ENCODE measurements around the gene GALNS.
A peak's percentile ranks its signal among the peaks of the same experiment; 100 is the strongest.
"Not testable (repeated sequence)": the region's sequence is repeated elsewhere in the genome, so short reads cannot be mapped to it uniquely, and the experiment has no call there.

The GALNS gene

DNA sequence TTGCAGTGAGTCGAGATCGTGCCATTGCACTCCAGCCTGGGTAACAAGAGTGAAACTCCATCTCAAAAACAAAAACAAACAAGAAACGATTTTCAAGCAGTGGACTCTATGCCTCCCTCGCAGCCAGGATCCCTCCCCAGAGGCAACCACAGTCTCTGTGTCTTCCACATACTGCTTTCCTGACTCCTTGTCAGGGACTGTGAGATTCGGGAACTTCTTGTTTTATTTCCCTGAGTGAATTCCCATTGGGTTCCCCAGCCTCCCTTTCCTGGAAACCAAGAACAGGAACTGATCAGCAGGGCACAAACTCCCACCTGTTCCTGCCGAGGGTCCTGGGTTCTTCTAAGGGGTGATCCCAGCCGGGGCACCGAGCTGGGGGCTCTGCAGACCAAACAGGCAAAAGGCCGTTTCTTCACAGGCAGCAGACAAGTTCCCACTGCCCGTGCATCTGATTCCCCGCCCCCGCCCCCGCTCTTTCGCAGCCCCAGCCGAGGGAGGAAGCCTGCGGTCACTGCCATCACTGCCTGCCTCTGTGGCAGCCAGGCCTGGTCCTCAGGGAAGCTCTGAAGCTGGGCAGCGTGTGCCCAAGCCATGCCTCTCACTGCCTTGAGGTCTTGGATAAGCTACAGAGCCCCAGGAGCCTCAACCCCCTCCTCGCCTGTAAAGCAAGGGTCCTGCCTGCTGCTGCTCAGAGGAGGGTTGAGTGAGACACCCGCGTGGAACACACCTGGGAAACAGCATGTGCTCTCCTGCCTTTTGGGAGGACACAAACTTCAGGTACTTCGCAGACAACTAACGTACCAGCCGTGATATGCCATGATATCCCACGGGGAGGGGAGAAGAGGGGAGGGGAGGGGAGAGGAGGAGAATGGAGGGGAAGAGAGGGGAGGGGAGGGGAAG, 66.2 kb downstream of the GALNS start:
- Histone ChIP-seq H3K27me3 (ENCODE audit: insufficient read depth, low read length) (no peaks in the 10 kb centered on the region), H3K9ac (ENCODE audit: low read length) (no peak overlapping the region; the same call in 1 of the 2 replicates), H3K36me3 (ENCODE audit: insufficient read depth, low read length) (no peaks in the 10 kb centered on the region), H3K9me3 (ENCODE audit: low read length) (no peaks in the 10 kb centered on the region), H3K4me1 (ENCODE audit: insufficient read depth, low read length, severe bottlenecking) (peaks cover 53% of the 10 kb centered on the region), H3K27ac (ENCODE audit: low read depth, low read length, poor library complexity, severe bottlenecking) (peak overlapping the region; percentile 29), H4K20me1 (ENCODE audit: insufficient read depth, low read length) (no peaks in the 10 kb centered on the region), H3K4me2 (ENCODE audit: low read length) (peak overlapping the region; percentile 23; the same call in 1 of the 2 replicates), H3K79me2 (ENCODE audit: insufficient read depth, low read length) (no peaks in the 10 kb centered on the region), H3K4me3 (ENCODE audit: low read depth, low read length, poor library complexity, severe bottlenecking) (no peak overlapping the region), H3K9me2 (ENCODE audit: low read depth, low read length) (no peaks in the 10 kb centered on the region), H2AFZ (ENCODE audit: low read length) (no peak overlapping the region), H3F3A (ENCODE audit: insufficient read depth, low read length) (0 out of 2 replicates have a peak, but pooled peaks cover 3% of the 10 kb centered on the region)
- TF ChIP-seq, protein P1, sequence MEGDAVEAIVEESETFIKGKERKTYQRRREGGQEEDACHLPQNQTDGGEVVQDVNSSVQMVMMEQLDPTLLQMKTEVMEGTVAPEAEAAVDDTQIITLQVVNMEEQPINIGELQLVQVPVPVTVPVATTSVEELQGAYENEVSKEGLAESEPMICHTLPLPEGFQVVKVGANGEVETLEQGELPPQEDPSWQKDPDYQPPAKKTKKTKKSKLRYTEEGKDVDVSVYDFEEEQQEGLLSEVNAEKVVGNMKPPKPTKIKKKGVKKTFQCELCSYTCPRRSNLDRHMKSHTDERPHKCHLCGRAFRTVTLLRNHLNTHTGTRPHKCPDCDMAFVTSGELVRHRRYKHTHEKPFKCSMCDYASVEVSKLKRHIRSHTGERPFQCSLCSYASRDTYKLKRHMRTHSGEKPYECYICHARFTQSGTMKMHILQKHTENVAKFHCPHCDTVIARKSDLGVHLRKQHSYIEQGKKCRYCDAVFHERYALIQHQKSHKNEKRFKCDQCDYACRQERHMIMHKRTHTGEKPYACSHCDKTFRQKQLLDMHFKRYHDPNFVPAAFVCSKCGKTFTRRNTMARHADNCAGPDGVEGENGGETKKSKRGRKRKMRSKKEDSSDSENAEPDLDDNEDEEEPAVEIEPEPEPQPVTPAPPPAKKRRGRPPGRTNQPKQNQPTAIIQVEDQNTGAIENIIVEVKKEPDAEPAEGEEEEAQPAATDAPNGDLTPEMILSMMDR (IDR thresholded peaks at IDR 0.05; ENCODE audit: low read length): no peak
- TF ChIP-seq EZH2 (IDR thresholded peaks at IDR 0.05; ENCODE audit: borderline replicate concordance, low read length): no peak

GRCh38 chr16:88789594-88789993, 67.2 kb downstream of the GALNS start:
- Histone ChIP-seq H3K9ac (ENCODE audit: low read length) (no peak overlapping the region), H3K9me3 (ENCODE audit: low read length) (no peaks in the 10 kb centered on the region), H3K27me3 (ENCODE audit: insufficient read depth, low read length) (no peaks in the 10 kb centered on the region), H2AFZ (ENCODE audit: low read length) (no peak overlapping the region), H3K27ac (ENCODE audit: low read depth, low read length, poor library complexity, severe bottlenecking) (no peak overlapping the region), H3K36me3 (ENCODE audit: insufficient read depth, low read length) (no peaks in the 10 kb centered on the region), H3K9me2 (ENCODE audit: low read depth, low read length) (no peaks in the 10 kb centered on the region), H4K20me1 (ENCODE audit: insufficient read depth, low read length) (no peaks in the 10 kb centered on the region), H3K79me2 (ENCODE audit: insufficient read depth, low read length) (no peaks in the 10 kb centered on the region), H3K4me3 (ENCODE audit: low read depth, low read length, poor library complexity, severe bottlenecking) (no peak overlapping the region), H3K4me1 (ENCODE audit: insufficient read depth, low read length, severe bottlenecking) (peaks cover 49% of the 10 kb centered on the region), H3K4me2 (ENCODE audit: low read length) (no peak overlapping the region), H3F3A (ENCODE audit: insufficient read depth, low read length) (0 out of 2 replicates have a peak, but pooled peaks cover 3% of the 10 kb centered on the region)
- TF ChIP-seq, protein P1 (IDR thresholded peaks at IDR 0.05; ENCODE audit: low read length): no peak
- no peak for TF ChIP-seq EZH2 (IDR thresholded peaks at IDR 0.05; ENCODE audit: borderline replicate concordance, low read length)

DNA sequence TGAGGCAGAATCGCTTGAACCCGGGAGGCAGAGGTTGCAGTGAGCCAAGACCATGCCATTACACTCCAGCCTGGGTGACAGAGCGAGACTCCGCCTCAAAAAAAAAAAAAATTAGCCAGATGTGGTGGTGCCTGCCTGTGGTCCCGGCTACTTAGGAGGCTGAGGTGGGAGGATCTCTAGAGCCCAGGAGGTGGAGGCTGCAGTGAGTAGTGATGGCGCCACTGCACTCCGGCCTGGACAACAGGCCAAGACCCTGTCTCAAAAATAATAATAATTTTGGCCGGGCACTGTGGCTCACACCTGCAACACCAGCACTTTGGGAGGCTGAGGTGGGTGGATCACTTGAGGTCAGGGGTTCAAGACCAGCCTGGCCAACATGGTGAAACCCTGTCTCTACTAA, 68.0 kb downstream of the GALNS start:
- not testable (repeated sequence) for H3K9me3 ChIP-seq (ENCODE audit: low read length); H3F3A ChIP-seq (ENCODE audit: insufficient read depth, low read length); H3K79me2 ChIP-seq (ENCODE audit: insufficient read depth, low read length); H3K9ac ChIP-seq (ENCODE audit: low read length); H3K4me2 ChIP-seq (ENCODE audit: low read length); H3K9me2 ChIP-seq (ENCODE audit: low read depth, low read length); H3K27me3 ChIP-seq (ENCODE audit: insufficient read depth, low read length); H3K27ac ChIP-seq (ENCODE audit: low read depth, low read length, poor library complexity, severe bottlenecking); H4K20me1 ChIP-seq (ENCODE audit: insufficient read depth, low read length); H3K36me3 ChIP-seq (ENCODE audit: insufficient read depth, low read length); H3K4me3 ChIP-seq (ENCODE audit: low read depth, low read length, poor library complexity, severe bottlenecking); H2AFZ ChIP-seq (ENCODE audit: low read length)
- peaks cover 52% of the 10 kb centered on the region for H3K4me1 ChIP-seq (ENCODE audit: insufficient read depth, low read length, severe bottlenecking)

All from OCI-LY1 (cell line).